OCI-M2 (cell line): ENCODE data around the gene LILRB3.
"Not testable (repeated sequence)": the region's sequence is repeated elsewhere in the genome, so short reads cannot be mapped to it uniquely, and the experiment has no call there.

Experiments used
- DNase-seq: peaks from one replicate; lab custom pipeline; 2025; ENCODE audit not compliant: unreplicated experiment; lab: John Stamatoyannopoulos, UW

The LILRB3 gene

GRCh38 chr19:54242646-54243045, 19.8 kb upstream of the LILRB3 start, which contains the start of gene LILRA6:
Gene LILRA6, minus strand, starts transcription at chr19:54242790.
- not testable (repeated sequence) for DNase-seq

- not testable (repeated sequence) for DNase-seq
Observed at GRCh38 chr19:54242234-54242633, 19.4 kb upstream of the LILRB3 start.

- not testable (repeated sequence) for DNase-seq
Observed at GRCh38 chr19:54240372-54241336, 17.8 kb upstream of the LILRB3 start.

- DNase-seq = not testable (repeated sequence)
Observed at GRCh38 chr19:54239491-54240371, 16.9 kb upstream of the LILRB3 start.

- no peak for DNase-seq
Observed at GRCh38 chr19:54233941-54234340, 11.1 kb upstream of the LILRB3 start.

- no peak for DNase-seq
Observed at GRCh38 chr19:54231077-54231931, 8.5 kb upstream of the LILRB3 start.

- DNase-seq = no peak
Observed at GRCh38 chr19:54230031-54230430, 7.2 kb upstream of the LILRB3 start.

GRCh38 chr19:54229146-54229545, 6.3 kb upstream of the LILRB3 start:
- no peak for DNase-seq

GRCh38 chr19:54224619-54225018, 1.8 kb upstream of the LILRB3 start:
- not testable (repeated sequence) for DNase-seq

GRCh38 chr19:54223937-54224281, 1.1 kb upstream of the LILRB3 start:
- DNase-seq = not testable (repeated sequence)

GRCh38 chr19:54223277-54223936, 600 bp upstream of the LILRB3 start:
- DNase-seq = not testable (repeated sequence)

GRCh38 chr19:54221947-54222346, 860 bp downstream of the LILRB3 start:
- not testable (repeated sequence) for DNase-seq

GRCh38 chr19:54219702-54220101, 3.1 kb downstream of the LILRB3 start:
- not testable (repeated sequence) for DNase-seq

GRCh38 chr19:54218960-54219661, 3.7 kb downstream of the LILRB3 start:
- DNase-seq = no peak

GRCh38 chr19:54218259-54218658, 4.5 kb downstream of the LILRB3 start:
- no peak for DNase-seq

GRCh38 chr19:54217517-54218247, 5.1 kb downstream of the LILRB3 start:
- not testable (repeated sequence) for DNase-seq

- no peak for DNase-seq
Observed at GRCh38 chr19:54216869-54217268, 5.9 kb downstream of the LILRB3 start.

- not testable (repeated sequence) for DNase-seq
Observed at GRCh38 chr19:54214734-54215133, 8.1 kb downstream of the LILRB3 start.

- DNase-seq = not testable (repeated sequence)
Observed at GRCh38 chr19:54214217-54214616, 8.6 kb downstream of the LILRB3 start.
